ENCODE results near the gene KCNMB1.

GRCh38 chr5:170438581-170438980 lies 49.4 kb upstream of the KCNMB1 start:
- TF ChIP-seq EZH2 (IDR thresholded peaks at IDR 0.05) (no peak), POLR2AphosphoS5 (IDR thresholded peaks at IDR 0.05; ENCODE audit: borderline replicate concordance, low read depth, low read length) (no peak)
